CD4-positive, alpha-beta T cell treated with Interleukin-17A for 1 hour (primary cell): Measurements from ENCODE around the gene B3GALT2.
"Not testable (repeated sequence)": the region's sequence is repeated elsewhere in the genome, so short reads cannot be mapped to it uniquely, and the experiment has no call there.

Experiments
- DNase-seq: peaks from one replicate; pipeline ENCODE4 v3.0.0-alpha.2; 2020

Gene B3GALT2, protein sequence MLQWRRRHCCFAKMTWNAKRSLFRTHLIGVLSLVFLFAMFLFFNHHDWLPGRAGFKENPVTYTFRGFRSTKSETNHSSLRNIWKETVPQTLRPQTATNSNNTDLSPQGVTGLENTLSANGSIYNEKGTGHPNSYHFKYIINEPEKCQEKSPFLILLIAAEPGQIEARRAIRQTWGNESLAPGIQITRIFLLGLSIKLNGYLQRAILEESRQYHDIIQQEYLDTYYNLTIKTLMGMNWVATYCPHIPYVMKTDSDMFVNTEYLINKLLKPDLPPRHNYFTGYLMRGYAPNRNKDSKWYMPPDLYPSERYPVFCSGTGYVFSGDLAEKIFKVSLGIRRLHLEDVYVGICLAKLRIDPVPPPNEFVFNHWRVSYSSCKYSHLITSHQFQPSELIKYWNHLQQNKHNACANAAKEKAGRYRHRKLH

DNA sequence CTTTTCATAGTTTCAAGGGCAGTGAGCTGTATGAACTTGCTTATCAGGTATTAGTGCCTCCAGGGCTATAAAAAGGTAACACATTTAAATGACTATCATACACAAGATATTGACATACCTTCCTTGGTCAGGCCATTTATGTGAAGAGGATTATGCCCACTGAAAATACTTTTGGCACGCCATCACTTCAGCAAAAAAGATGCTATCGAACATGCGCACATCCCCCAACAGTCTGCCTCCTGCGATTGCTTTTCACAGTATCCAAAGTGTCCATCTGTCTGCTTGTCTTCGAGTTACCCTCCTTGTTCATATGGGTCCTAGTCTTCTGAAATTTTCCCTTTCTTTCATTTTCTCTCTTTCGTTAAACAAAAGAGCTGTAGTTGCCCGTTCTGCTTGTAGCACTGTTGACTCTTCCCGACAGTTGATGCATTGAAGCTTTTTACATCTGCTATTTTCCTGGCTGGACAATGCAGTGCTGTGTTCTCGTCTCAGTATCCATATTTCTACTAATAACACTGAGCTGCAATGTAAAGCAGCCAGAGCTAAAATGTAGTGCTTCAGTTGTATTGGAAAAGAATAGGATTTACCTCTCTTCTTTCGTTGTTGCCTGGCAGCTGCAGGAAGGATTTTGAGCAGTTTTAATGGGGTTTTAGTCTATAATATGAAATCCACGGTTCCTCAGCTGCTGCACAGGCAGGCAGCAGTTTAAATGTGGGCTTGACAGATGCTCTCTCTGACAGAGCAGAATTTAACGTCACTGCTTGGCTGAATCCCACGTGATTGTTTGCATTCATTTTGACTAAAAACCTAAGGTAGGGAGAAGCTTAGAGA lies at the start of gene B3GALT2:
B3GALT2 (minus strand) TSS at position 713 of the 831 bp plus-strand sequence. CDS start 5,051 bp downstream, outside the sequence.
- DNase-seq, result peak; percentile 43

DNA sequence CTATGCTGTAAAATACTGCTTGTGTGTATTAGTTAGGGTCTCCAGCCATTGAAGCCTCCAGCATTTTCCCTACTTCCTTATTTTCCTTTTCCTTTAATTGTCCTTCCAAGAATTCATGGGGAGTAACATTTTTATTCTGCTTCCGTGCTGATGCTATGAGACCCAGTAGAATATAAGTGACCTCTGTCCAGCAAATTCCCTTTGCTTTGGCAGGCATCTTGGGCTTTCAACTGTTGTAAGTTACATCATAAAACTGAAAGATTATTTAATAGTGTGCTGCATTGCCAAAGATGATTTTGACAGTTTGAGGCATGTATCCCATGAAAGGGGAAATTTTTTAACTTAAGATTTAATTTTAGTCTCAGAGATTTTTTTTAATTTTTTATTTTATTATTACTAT lies 48.1 kb upstream of the B3GALT2 start:
- no peak for DNase-seq

DNA sequence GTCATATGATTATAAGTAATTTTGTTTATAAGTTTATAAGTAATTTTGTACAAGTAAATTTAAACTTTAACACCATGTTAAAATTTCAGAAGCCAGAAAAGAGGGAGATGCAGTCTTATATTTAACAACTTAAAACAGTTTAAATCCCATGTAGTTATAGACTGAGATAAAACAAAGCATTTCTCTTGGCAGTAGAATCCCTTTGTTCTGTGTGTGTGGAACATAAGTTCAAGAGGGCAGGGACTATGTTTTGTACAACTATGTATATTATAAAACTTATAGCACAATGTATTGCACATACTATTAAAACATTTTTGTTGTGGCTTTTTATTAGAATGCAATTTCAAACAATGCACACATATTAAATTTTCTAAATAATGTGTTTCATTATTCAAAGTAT lies 44.7 kb upstream of the B3GALT2 start:
- not testable (repeated sequence) for DNase-seq

DNA sequence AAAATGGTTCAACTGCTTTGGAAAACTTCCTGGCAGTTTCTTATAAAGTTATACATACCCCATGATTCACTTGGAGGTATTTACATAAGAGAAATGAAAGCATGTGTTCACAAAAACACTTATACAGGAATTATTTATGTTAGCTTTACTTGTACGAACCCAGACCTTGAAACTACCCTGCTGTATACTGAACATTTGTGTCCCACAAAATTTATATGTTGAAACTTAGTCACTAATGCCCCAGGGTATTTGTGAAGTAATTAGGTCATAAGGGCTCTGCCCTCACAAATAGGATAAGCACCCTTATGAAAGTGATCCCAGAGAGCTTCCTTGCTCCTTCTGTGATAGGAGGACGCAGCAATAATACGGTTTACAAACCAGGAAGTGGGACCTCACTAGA lies 42.7 kb upstream of the B3GALT2 start:
- DNase-seq, result no peak

DNA sequence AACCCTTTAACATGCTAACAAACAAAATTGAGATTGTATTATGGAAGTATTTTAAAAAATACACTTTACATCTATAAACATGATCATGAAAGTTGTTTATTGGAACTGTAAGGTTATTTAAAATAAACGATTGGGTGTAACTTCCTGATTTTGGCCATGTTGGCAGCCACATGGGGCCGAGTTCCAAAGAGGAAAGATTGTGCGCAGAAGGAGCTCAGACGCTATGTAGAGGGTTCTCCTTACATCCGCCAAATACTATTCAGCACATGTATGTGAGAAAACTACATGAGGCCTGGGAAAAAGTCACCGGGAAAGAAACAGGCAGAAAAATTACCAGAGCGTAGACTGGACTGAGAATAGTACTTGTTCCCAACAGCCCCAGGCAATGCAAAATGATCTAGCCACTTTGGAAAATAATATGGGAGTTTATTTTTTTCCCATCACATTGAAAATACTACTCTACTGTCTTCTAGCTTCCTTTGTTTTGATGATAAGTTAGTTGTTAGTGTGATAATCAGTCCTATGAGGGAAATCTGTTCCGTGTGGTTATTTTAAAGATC lies 35.7 kb upstream of the B3GALT2 start:
- no peak for DNase-seq

DNA sequence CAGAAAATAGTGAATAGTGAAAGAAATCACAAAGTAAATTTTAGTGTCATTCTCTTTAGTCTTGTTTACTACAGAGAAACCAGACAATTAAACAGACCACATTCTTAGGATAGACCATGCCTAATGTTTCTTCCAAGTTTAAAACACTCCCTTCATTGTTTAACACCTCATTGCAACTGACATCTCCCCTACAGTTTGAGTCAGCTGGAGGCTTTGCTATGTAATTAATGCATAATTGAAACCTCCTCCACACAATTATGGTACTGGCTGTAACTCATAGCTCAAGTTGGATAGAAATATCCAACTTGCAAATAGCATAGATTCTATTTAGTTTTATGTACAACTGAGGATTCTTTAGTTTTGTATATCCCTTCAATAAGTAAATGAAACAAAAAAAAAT lies 35.2 kb upstream of the B3GALT2 start:
- no peak for DNase-seq

DNA sequence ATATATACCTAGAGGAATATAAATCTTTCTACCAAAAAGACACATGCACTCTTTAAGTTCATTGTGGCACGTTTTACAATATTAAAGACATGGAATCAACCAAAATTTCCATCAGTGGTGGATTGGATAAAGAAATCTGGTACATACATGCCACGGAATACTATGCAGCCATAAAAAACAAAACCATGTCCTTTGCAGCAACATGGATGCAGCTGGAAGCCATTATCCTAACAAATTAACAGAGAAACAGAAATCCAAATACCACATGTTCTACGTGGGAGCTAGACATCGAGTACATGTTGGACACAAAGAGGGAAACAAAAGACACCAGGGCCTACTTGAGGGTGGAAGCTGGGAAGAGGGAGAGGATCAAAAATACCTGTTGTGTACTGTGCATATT lies 33.0 kb upstream of the B3GALT2 start:
- no peak for DNase-seq

DNA sequence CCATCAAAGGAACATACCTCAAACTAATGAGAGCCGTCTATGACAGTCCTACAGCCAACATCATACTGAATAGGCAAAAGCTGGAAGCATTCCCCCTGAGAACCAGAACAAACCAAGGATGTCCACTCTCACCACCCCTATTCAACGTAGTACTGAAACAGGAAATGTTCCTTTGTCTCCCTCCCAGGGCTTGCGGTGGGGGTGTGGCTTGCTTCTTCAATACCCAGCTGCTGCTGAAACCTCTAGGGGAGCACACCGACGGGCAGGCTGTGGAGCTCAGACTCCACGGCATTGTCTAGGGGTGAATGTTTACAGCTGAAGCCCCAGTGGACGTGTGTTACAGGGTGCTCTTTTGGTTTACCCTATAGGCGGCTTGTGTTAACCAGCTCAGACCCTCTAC lies 30.5 kb upstream of the B3GALT2 start:
- DNase-seq, result no peak

DNA sequence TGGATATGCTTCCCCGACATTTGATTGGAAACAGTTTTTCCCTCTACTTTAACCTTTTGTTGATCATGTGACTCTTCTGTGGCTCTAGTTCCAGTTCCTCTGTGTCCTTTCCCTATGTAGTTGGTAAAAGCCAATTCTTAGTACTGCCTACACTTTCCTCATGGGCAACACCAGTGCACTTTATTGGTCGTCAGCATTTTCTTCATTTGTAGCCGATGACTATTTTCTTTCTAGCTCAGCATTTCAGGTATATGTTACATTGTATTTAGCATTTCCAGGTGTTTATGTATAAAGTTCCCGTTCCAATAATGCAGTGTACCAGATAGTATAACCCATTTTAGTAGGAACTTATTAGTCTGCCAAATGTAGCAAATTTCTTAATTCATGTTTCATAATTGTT lies 27.6 kb upstream of the B3GALT2 start:
- DNase-seq, result no peak

DNA sequence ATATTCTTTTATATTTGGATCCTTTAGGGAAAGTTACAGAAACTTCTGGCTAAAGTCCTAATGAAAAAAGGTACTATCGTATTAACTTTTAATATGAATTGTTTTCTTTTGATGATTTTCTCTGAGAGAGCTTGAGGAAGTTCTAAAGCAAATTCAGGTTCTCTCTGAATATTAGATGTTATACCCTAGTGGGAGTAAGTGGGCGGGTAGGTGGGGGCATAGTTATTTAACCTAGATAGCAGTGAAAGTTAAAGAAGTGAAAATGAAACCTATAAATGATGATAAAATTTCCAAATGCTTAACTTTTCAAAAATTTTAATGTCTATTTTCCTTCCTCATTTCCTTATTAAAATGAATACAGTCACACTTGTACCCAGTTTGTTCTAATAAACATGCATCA lies 26.2 kb upstream of the B3GALT2 start:
- DNase-seq, result no peak

DNA sequence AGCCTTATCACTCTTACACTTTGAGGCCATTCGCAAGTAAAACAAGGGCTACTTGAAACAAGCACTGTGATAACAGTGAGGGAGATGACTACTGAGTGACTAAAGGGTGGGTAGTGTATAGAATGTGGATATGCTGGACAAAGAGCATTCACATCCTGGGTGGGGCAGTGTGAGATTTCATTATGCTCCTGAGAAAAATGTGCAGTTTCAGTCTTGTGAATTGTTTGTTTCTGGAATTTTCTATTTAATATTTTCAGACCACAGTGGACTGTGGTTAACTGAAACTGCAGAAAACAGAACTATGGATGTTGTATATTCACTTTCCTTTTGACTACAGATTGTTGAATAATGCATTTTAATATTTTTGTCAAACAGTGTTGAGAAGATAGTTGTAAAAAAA lies 25.1 kb upstream of the B3GALT2 start:
- no peak for DNase-seq

DNA sequence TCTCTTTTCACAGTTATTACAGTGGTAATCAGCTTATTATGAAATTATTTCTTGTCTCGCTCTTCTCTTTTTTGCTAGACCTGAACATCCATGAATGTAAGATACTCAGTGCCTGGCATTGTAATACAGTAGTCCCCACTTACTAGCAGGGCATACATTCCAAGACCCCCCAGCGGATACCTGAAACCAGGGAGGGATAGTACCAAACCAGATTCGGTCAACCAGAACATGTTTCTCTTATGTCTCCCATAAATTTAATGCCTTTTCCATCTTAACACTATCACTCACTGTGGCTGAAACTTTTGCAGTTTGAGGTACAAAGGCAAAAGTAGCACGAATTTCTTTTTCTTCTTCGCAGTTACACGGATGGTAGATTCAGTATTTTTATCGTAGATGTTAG lies 24.6 kb upstream of the B3GALT2 start:
- no peak for DNase-seq

DNA sequence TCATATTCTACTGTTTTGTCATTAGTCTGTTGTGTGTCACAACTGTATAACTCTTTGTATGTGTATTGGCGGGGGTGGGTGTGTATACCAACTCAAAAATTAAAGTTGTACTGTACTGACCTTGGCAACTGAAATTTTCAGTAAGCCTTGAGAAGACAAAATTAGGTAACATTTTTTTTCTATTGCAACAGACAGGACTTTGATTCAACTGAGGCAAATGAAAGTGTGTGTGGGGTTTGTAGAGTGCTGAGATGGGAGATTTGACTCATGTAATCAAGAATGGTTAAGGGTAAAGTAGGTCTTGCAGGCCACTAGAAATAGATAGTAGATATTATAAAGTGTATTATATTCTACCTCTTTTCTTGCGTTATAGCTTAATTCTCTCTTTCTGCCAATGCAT lies 14.6 kb upstream of the B3GALT2 start:
- no peak for DNase-seq

DNA sequence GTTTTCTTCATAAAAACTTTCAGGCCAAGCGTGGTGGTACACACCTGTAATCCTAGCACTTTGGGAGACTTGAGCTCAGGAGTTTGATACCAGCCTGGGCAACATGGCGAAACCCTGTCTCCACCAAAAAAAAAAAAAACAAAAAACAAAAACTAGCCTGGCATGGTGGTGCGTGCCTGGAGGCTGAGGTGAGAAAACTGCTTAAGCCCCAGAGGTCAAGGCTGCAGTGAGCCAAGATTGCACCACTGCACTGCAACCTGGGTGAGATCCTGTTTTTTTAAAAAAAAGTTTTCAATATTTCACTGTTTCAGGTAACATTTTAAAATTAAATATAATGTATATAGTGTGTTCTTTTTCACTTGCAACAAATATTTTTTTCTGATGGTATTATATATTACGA lies 13.5 kb upstream of the B3GALT2 start:
- DNase-seq, result no peak

DNA sequence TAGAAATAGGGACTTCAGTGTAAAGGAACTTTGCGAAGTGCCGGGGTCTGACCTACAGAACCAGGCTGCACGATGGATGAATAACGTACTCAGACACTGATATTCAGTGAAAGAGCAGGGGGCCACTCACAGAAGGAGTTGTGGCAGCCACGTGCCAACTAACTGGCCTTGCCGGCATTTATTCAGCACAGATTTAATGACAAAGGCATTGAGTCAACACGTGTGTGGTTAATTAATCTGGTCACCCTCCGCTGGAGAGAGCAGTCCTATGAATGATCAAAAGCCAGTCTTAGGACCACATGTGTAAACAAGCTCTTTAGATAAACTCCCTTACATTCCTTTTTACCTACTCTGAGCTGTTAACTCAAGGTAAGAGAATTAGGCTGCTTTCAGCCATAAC lies 6.2 kb upstream of the B3GALT2 start:
- DNase-seq, result no peak

DNA sequence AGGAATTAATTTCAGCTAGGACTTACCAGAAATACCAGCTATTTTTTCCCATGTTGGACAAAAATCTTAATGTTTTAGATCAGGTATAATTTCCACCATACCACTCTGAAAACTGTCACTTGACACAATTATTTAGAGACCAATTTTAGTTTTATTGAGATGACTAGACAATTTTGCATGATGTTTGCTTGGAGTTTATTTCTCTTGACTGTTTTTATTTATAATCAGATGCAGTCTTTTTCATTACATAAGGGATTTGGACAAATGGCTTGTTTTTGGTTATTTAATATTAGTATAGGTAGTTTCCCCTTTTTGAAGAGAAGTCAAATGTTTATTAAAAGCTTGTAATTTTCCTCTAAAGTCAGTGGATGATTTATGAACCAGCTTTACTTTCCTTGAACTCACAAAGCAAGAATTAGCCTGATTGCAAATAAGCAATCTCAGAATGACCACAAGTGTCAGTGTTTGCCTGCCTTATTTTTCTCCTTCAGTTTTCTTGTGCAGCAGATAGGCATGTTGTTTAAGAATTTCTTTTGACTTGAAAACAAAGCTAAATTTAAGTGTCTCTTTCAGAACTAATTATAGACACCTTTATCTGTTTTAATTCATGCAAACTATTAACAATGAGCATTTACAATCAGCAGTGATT lies 3.8 kb upstream of the B3GALT2 start:
- peak; percentile 14 for DNase-seq

DNA sequence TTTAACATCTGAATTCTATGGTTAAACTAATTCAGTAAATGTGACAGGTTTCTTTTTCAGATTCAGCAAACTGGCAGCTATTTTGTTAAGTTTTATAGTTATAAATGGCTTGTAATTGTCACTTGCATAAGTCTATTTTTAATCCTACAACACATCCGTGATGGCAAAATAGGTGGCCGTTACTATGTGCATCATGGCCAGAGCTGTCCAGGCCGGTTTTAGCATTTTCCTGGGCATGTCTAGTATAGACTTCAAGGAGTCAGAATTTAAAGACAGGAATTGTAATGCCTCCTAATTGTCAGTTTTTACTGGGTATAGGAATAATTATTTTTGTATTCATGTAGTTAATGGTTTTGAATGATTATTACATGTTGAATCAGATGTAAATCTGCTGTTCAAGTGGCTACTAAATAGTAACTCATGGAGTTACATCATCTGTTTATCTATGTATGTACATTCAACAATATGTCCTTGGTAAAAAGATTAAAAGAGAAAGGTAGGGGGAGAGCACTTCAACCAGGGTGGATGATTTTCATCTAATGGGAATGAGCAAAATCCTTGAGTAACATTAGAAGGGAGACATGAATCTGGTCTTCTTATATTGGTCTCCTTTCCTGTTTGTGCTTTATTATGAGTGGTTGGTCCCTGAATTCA lies 3.2 kb upstream of the B3GALT2 start:
- DNase-seq, result no peak

DNA sequence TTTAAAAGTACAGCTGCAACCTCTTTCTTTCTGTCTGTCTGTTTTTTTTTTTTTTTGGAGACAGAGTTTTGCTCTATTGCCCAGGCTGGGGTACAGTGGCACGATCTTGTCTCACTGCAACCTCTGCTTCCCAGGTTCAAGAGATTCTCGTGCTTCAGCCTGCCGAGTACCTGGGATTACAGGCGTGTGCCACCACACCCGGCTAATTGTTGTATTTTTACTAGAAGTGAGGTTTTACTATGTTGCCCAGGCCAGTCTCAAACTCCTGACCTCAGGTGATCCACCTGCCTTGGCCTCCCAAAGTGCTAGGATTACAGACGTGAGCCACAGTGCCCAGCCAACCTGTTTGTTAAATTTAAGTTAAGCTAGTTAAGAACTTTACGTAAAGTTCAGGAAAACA lies 2.5 kb upstream of the B3GALT2 start:
- DNase-seq, result not testable (repeated sequence)

DNA sequence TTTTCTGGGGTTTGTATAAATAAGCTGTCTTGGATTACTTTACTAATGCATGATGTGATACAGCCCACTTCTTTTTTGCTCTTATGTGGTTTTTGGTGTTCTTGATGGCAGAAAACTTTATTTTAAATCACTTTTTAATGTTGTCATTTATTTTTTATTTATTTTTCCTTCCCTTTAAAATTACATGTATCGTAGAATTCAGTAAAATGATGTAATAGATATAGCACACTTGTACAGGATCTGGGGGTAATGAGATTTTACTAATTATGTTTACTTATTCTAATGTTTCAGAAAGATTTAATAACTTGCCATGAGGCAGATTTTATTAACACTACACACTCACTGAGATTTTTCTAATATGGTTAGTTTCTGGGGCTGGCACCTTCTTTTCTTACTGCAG lies 701 bp upstream of the B3GALT2 start:
- DNase-seq, result no peak

DNA sequence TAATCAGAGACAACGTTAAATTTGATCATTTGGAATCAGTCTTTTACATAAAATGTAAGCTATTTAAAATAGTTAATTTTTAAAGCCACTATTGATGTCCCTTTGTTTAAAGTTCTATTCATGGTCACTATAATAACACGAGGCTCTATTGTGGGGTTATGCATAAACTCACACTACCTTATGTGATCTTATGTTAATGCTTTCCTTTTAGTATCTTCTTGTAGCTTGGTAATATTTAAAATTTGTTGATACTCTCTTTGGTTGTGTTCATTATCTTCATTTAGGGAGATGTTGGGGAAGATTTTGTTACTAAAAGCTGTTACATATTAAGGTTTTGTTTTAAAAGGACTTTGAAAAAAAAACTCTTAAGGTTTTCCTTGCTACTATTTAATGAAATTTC lies 1.2 kb downstream of the B3GALT2 start:
- no peak for DNase-seq

DNA sequence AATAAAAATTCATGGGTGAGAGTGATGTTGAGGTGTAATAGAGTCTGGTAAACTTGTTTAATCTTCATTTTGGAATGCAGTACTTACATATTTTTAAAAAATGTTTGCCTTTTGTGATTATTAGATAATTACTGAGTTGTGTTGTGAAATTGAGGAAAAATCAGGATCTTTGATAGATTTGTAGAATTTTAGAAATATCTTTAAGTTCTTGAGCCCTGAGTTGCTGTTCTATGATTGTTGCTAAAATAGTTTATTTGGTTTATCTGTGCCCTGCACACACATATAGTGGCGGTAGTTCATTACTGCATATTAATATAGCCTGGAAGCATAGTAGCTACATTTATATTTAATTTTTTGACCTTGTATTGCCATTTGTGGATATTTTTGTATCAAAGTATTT lies 1.6 kb downstream of the B3GALT2 start:
- no peak for DNase-seq

DNA sequence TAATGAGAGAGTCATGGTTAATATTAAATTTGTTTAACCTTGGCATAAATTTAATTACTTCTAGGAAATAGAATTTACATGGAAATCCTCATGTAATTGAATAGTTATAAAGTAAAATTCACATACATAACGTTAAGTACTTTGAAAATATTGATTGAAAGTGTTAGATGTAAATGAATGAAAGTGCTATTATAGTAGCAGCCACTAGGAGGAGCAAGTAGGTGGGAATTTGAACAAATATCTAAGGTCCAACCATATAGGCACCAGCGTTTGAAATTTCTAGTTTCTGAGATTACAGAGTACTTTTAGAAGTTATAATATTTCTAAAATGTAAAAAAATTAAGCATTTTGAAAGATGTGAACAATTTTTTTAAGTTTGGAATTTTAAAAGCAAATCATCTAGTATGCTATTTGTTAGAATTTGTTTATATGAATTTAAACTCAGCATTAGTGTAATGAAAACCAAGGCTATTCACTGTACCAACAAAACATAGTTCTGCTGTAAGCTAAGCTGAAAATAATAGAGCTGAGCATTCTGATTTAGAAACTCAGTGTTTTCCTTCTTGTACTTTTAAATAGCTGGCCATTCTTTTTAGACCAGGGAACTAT lies 3.3 kb downstream of the B3GALT2 start:
- DNase-seq, result peak; percentile 69
